HG02642 (cell line): Measurements from ENCODE around the gene SNRPE.

Experiments
- ATAC-seq: cut with Tn5 transposase; IDR thresholded peaks from one replicate; pipeline ENCODE4 v1.9.1; 2021; ENCODE audit warnings: mild to moderate bottlenecking; ENCODE audit not compliant: unreplicated experiment, poor library complexity

SNRPE gene

GRCh38 chr1:203873094-203873493, 11.7 kb downstream of the SNRPE start:
- ATAC-seq = no peak

- no peak for ATAC-seq
Measured at GRCh38 chr1:203878422-203878821, 17.0 kb downstream of the SNRPE start.

GRCh38 chr1:203880606-203881005, 19.2 kb downstream of the SNRPE start:
- no peak for ATAC-seq

GRCh38 chr1:203888807-203889251, 27.4 kb downstream of the SNRPE start:
- ATAC-seq = no peak

- ATAC-seq = no peak
Measured at GRCh38 chr1:203891950-203892349, 30.6 kb downstream of the SNRPE start.

- no peak for ATAC-seq
Measured at GRCh38 chr1:203898458-203899352, 37.3 kb downstream of the SNRPE start.

GRCh38 chr1:203899353-203899716, 37.9 kb downstream of the SNRPE start:
- no peak for ATAC-seq

GRCh38 chr1:203899869-203900714, 38.7 kb downstream of the SNRPE start:
- no peak for ATAC-seq

GRCh38 chr1:203901581-203901980, 40.2 kb downstream of the SNRPE start:
- ATAC-seq = no peak

- no peak for ATAC-seq
Measured at GRCh38 chr1:203905275-203905674, 43.9 kb downstream of the SNRPE start.

- no peak for ATAC-seq
Measured at GRCh38 chr1:203906932-203907331, 45.5 kb downstream of the SNRPE start.

- no peak for ATAC-seq
Measured at GRCh38 chr1:203907901-203908300, 46.5 kb downstream of the SNRPE start.

GRCh38 chr1:203911806-203912205, 50.4 kb downstream of the SNRPE start:
- no peak for ATAC-seq

- ATAC-seq = no peak
Measured at GRCh38 chr1:203913073-203913521, 51.7 kb downstream of the SNRPE start.

GRCh38 chr1:203914292-203914691, 52.9 kb downstream of the SNRPE start:
- no peak for ATAC-seq

GRCh38 chr1:203915811-203916210, 54.4 kb downstream of the SNRPE start:
- no peak for ATAC-seq

GRCh38 chr1:203916756-203917155, 55.4 kb downstream of the SNRPE start:
- ATAC-seq = no peak
